ENCODE results near the gene CDT1. TPM values are rescaled to one million over a fixed set of nuclear protein-coding genes. Genes with fewer than 3 reads are reported as not detected.

Gene CDT1
- total RNA-seq, 1 experiment from 2014 or later: 43.0 TPM

- no peak for DNase-seq
- no peak for TF ChIP-seq EZH2 (IDR thresholded peaks at IDR 0.05; ENCODE audit: low read length, unreplicated experiment)
- TF ChIP-seq EZH2phosphoT487 (IDR thresholded peaks at IDR 0.05; ENCODE audit: borderline replicate concordance, low read length): no peak
- no peak for TF ChIP-seq CTCF (conservative IDR thresholded peaks at IDR 0.05; ENCODE audit: low read depth, low read length)
- Histone ChIP-seq H3K4me2 (ENCODE audit: low read length) (no peak overlapping the region), H4K20me1 (ENCODE audit: low read length) (no peaks in the 10 kb centered on the region), H3F3A (ENCODE audit: low read length, unreplicated experiment) (no peaks in the 10 kb centered on the region), H3K9me3 (ENCODE audit: low read length) (no peaks in the 10 kb centered on the region), H3K4me3 (ENCODE audit: low read length) (no peak overlapping the region), H3K27me3 (ENCODE audit: low read length) (no peaks in the 10 kb centered on the region), H3K27ac (ENCODE audit: low read length) (no peak overlapping the region), H2AFZ (ENCODE audit: low read length) (no peak overlapping the region), H3K9ac (ENCODE audit: low read length) (no peak overlapping the region), H3K4me1 (ENCODE audit: insufficient read depth, low read length) (no peaks in the 10 kb centered on the region), H3K79me2 (ENCODE audit: low read length) (no peaks in the 10 kb centered on the region), H3K9me2 (replicated peaks; ENCODE audit: low read length) (no peaks in the 10 kb centered on the region), H3K36me3 (ENCODE audit: low read depth, low read length) (no peaks in the 10 kb centered on the region)
- intact Hi-C loops (cut with micrococcal nuclease): no loop called here
- no peak for ATAC-seq
- ChIA-PET POLR2A (ENCODE audit: unreplicated experiment) (no interaction called here), CTCF (no interaction called here)
- no TSS peak for BruUV-seq (replicated peaks)
Observed at GRCh38 chr16:88827727-88828126, 24.1 kb downstream of the CDT1 start.

- Histone ChIP-seq H3K36me3 (ENCODE audit: low read depth, low read length) (no peaks in the 10 kb centered on the region), H3K9ac (ENCODE audit: low read length) (no peak overlapping the region), H3K9me3 (ENCODE audit: low read length) (no peaks in the 10 kb centered on the region), H3K9me2 (replicated peaks; ENCODE audit: low read length) (no peaks in the 10 kb centered on the region), H3K27me3 (ENCODE audit: low read length) (no peaks in the 10 kb centered on the region), H4K20me1 (ENCODE audit: low read length) (no peaks in the 10 kb centered on the region), H3F3A (ENCODE audit: low read length, unreplicated experiment) (no peaks in the 10 kb centered on the region), H3K4me1 (ENCODE audit: insufficient read depth, low read length) (no peaks in the 10 kb centered on the region), H3K4me2 (ENCODE audit: low read length) (no peak overlapping the region), H3K27ac (ENCODE audit: low read length) (no peak overlapping the region), H2AFZ (ENCODE audit: low read length) (no peak overlapping the region), H3K79me2 (ENCODE audit: low read length) (no peaks in the 10 kb centered on the region), H3K4me3 (ENCODE audit: low read length) (no peak overlapping the region)
- TF ChIP-seq EZH2 (IDR thresholded peaks at IDR 0.05; ENCODE audit: low read length, unreplicated experiment) (no peak), CTCF (conservative IDR thresholded peaks at IDR 0.05; ENCODE audit: low read depth, low read length) (no peak), EZH2phosphoT487 (IDR thresholded peaks at IDR 0.05; ENCODE audit: borderline replicate concordance, low read length) (no peak)
- CTCF ChIA-PET: no interaction called here
- no peak for ATAC-seq
- BruUV-seq (replicated peaks): no TSS peak
- POLR2A ChIA-PET (ENCODE audit: unreplicated experiment): no interaction called here
- no peak for DNase-seq
- intact Hi-C loops (cut with micrococcal nuclease): no loop called here
Observed at GRCh38 chr16:88828711-88829110, 25.1 kb downstream of the CDT1 start.

GRCh38 chr16:88830258-88830657, 26.7 kb downstream of the CDT1 start:
- Histone ChIP-seq H4K20me1 (ENCODE audit: low read length) (no peaks in the 10 kb centered on the region), H3K9me2 (replicated peaks; ENCODE audit: low read length) (no peaks in the 10 kb centered on the region), H3K27ac (ENCODE audit: low read length) (no peak overlapping the region), H3K9me3 (ENCODE audit: low read length) (no peaks in the 10 kb centered on the region), H3F3A (ENCODE audit: low read length, unreplicated experiment) (no peaks in the 10 kb centered on the region), H3K4me1 (ENCODE audit: insufficient read depth, low read length) (no peaks in the 10 kb centered on the region), H3K36me3 (ENCODE audit: low read depth, low read length) (no peaks in the 10 kb centered on the region), H3K4me2 (ENCODE audit: low read length) (no peak overlapping the region), H2AFZ (ENCODE audit: low read length) (no peak overlapping the region), H3K4me3 (ENCODE audit: low read length) (no peak overlapping the region), H3K79me2 (ENCODE audit: low read length) (no peaks in the 10 kb centered on the region), H3K9ac (ENCODE audit: low read length) (no peak overlapping the region), H3K27me3 (ENCODE audit: low read length) (no peaks in the 10 kb centered on the region)
- ChIA-PET CTCF (no interaction called here), POLR2A (ENCODE audit: unreplicated experiment) (no interaction called here)
- DNase-seq (no peak), ATAC-seq (no peak)
- TF ChIP-seq EZH2 (IDR thresholded peaks at IDR 0.05; ENCODE audit: low read length, unreplicated experiment): no peak
- TF ChIP-seq CTCF (conservative IDR thresholded peaks at IDR 0.05; ENCODE audit: low read depth, low read length): no peak
- no peak for TF ChIP-seq EZH2phosphoT487 (IDR thresholded peaks at IDR 0.05; ENCODE audit: borderline replicate concordance, low read length)
- BruUV-seq (replicated peaks): no TSS peak
- intact Hi-C loops (cut with micrococcal nuclease): no loop called here

All from PC-3 (cell line).